SIG-M5 treated with dmso at 0.1 percent for 504 hours (cell line): ENCODE results near the gene C1orf226.

Experiments used
- DNase-seq: peaks from one replicate; lab custom pipeline; 2025; ENCODE audit not compliant: unreplicated experiment; lab: John Stamatoyannopoulos, UW

Gene C1orf226

GRCh38 chr1:162365284-162366020 is 16.1 kb upstream of the C1orf226 start:
- no peak for DNase-seq

- no peak for DNase-seq
Measured at GRCh38 chr1:162366149-162366548, 15.4 kb upstream of the C1orf226 start.

DNA sequence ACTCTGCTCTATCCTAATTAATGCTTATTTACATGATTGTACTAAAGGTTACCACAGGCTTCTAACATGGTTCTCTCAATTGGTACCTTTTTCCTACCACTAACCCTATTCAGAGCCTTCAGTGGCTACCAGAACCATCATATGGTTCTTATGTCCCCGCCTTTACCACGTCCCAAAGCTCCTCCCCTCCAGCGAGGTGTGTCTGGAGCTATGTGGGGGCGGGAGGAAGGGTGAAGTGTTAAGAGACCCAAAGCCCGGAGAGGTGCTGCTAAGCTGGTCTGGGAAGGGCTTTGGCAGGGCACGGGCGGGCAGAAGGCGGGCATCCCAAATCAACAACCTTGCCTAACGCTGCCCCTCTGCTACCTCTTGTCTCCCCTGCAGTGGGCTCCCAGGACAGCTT is 14.9 kb upstream of the C1orf226 start:
- DNase-seq = no peak

DNA sequence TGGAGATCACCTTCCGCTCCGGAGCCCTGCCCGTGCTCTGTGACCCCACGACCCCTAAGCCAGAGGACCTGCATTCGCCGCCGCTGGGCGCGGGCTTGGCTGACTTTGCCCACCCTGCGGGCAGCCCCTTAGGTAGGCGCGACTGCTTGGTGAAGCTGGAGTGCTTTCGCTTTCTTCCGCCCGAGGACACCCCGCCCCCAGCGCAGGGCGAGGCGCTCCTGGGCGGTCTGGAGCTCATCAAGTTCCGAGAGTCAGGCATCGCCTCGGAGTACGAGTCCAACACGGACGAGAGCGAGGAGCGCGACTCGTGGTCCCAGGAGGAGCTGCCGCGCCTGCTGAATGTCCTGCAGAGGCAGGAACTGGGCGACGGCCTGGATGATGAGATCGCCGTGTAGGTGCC is 14.5 kb upstream of the C1orf226 start:
- no peak for DNase-seq

DNA sequence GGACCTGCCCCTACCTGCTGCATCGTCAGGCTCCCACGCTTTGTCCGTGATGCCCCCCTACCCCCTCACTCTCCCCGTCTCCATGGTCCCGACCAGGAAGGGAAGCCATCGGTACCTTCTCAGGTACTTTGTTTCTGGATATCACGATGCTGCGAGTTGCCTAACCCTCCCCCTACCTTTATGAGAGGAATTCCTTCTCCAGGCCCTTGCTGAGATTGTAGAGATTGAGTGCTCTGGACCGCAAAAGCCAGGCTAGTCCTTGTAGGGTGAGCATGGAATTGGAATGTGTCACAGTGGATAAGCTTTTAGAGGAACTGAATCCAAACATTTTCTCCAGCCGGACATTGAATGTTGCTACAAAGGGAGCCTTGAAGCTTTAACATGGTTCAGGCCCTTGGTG is 13.8 kb upstream of the C1orf226 start:
- DNase-seq = no peak

- no peak for DNase-seq
Measured at GRCh38 chr1:162368451-162368850, 13.1 kb upstream of the C1orf226 start.

DNA sequence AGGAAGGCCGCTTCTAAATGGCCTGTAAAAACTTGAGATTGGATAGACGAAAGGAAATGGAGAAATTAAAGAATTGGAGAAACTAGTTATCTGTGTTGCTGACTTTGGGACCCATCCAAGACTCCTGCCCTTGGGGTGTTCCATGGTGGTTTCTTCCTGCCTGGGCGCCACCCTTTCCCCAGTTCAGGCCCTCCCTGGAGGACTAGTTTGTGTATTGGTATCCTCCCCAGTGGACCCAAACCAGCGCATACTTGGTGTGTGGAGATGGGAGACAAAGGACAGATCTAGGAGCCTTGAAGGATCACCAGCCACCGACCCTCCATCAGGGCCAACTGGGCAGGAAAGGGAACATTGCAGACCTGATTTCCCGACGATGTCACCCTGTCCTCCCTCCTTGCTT is 12.0 kb upstream of the C1orf226 start:
- no peak for DNase-seq

GRCh38 chr1:162370161-162370560 is 11.4 kb upstream of the C1orf226 start:
- no peak for DNase-seq

DNA sequence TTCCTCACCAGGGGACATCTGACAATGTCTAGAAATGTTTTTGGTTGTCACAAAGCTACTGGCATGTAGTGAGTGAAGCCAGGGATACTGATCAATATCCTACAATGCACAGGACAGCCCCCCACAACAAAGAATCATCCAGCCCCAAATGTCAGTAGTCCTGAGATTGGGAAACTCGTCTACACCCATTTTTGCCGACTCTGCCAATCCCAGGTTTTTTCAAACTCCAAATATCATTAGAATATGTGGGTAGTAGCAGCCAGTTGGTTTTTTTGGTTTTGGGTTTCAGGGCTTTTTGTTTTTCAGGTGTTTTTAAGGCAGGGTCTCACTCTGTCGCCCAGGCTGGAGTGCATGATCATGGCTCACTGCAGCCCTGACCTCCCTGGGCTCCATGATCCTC is 10.8 kb upstream of the C1orf226 start:
- no peak for DNase-seq

DNA sequence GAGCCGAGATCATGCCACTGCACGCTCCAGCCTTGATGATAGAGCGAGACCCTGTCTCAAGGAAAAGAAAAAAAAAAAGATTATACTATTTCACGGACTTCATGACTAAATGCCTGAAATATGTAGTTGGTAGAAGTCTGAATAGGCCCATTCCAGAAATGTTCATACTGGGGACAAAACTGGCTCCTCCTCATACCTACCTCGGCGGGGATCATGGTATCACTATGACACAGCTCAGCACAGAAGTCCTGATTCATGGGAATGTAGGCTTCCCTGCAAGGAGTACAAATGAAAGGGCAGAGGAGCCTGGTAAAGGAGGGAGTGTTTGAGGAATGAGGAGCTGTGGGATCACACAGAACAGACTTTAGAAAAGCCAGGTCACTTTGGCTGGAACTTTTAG is 9.9 kb upstream of the C1orf226 start:
- no peak for DNase-seq

GRCh38 chr1:162372159-162373071 is 9.1 kb upstream of the C1orf226 start:
- no peak for DNase-seq

DNA sequence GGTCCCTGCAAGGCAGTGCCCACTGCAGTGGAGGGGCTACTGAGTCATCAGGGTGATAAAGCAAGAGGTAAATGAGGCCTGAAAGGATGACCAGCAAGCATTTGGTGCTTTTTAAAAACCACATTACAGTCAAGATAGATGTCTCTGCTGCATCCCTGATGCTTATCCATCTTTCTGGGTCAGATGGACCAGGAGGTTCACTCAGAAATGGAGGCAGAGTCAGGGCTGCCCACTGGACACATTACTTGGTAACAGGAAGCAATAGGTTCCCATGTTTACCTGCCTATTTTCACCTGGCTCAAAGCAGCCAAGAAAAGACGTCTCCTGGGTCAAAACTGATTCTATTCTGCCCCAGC is 8.5 kb upstream of the C1orf226 start:
- DNase-seq = no peak

DNA sequence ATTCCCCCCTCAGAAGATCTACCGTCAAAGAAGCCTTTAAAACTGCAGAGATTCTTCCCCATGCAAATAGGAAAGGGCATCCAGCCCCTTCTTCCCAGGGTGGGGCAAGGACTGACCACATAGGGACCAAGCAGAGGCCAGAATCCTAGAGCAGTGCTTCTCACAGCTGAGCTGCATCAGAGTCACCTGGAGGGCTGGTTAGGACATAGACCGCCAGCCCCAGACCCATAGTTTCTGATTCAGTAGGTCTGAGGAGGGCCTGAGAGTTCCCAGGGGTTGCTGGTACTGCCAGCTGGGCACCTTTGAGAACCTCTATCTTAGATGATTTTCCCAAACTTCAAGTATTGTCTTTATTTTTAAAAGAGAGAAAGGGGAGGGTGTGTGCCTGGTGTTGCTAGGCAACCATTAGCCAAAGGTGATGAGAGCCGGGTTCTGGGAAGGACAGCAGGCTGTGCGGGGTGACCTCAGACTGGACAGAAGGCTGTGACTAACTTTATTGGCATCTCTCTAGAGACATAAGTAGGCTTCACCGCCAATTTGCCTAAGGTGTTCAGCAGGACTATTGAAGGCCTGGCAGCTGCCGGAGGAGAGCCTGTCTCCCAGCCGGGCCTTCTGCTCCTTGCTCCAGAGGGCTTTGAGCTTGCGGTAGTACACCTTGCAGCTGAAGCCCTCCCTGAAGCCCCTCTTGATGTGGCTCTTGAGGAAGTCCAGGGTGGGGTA is 7.8 kb upstream of the C1orf226 start:
- no peak for DNase-seq

GRCh38 chr1:162374406-162374805 is 7.1 kb upstream of the C1orf226 start:
- DNase-seq = no peak

DNA sequence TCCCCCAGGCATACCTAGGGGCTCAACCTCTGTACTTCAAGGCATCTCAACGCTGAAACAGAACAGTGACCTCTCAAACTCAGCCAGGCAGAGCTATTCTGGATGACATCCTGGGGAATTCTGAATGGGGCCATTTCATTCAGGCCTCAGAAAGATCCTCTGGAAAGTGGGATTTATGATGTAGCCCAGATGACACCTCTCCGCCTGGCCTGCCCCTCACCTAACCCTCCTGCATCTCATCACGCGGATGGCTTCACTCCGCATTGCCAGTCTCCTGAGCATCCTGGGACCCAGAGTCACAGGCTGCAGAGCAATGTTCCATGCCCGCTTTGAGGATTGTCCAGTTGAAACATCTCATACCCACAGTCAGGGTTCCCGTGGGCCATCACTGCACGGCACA is 6.1 kb upstream of the C1orf226 start:
- no peak for DNase-seq

GRCh38 chr1:162376691-162377090 is 4.8 kb upstream of the C1orf226 start, which contains the start of gene SPATA46:
SPATA46 (minus strand) TSS chr1:162376854; CDS start chr1:162376790, 64 bp downstream.
- no peak for DNase-seq

GRCh38 chr1:162380061-162380846 is 1.3 kb upstream of the C1orf226 start:
- no peak for DNase-seq

DNA sequence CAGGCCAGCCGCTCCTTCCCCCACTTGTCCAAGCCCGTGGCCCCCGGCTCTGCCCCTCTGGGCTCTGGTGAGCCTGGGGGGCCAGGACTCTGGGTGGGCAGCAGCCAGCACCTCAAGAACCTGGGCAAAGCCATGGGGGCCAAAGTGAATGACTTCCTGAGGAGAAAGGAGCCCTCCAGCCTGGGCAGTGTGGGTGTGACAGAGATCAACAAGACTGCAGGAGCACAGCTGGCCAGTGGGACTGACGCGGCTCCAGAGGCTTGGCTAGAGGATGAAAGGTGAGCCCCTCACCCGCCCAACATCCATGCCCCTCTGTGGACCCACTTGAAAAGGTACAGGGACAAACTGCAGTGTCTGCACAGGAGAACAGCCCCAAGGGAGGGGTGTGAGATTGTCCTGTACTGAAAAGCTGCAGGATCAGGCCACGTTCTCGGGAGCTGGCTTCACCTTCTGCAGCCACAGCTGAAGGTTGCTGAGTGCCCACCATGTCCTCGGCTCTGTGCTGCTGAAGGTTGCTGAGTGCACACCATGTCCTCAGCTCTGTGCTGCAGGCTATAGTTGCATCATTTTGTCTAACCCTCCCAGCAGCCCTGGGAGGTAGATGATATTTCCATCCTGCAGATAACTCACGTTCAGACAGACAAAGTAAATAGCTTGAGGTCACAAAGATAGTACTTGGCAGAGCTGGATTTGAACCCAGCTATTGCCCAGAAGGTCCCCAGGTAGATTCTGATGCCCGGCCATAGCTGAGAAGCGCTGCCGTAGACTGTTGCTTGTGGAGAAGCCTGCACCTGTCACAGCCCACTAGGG is 618 bp downstream of the C1orf226 start:
- DNase-seq = no peak

DNA sequence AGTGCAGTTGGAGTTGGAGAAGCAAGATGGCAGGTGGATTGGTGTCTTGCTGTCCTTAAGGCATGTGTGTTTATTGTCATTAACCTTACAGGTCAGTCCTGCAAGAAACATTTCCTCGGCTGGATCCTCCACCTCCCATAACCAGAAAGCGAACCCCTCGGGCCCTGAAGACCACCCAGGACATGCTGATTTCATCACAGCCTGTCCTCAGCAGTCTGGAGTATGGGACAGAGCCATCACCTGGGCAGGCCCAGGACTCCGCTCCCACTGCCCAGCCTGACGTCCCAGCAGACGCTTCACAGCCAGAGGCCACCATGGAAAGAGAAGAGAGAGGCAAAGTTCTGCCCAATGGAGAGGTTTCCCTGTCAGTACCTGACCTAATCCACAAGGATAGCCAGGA is 1.6 kb downstream of the C1orf226 start:
- DNase-seq = no peak

DNA sequence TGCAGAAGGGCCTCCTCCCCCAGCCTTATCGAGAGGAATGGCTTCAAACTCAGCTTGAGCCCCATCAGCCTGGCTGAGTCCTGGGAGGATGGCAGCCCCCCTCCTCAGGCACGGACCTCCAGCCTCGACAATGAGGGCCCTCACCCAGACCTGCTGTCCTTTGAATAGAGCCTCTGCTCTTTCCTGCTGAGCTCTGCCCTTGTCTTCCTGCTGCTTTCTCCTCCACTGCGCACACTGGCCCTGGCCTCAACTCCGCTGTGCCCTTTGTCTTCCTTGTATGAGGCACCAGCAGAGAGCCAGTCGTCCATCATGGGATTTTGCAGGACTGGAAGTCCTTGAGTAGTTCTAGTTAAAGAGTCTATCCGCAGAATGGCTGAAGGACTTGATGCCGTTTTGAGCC is 2.0 kb downstream of the C1orf226 start:
- no peak for DNase-seq
